ENCODE data around the gene SMCR8.

GRCh38 chr17:18324140-18325050 is 9.3 kb downstream of the SMCR8 start:
- TF ChIP-seq CTCF (IDR thresholded peaks at IDR 0.05) (no peak), POLR2A (IDR thresholded peaks at IDR 0.05) (no peak)
